GM12878 (cell line): ENCODE measurements around the gene PTBP3. TPM values are rescaled to one million over a fixed set of nuclear protein-coding genes. Genes with fewer than 3 reads are reported as not detected.

ENCODE experiments used
- ATAC-seq: fragments of 200-7000 bp; cut with Tn5 transposase; 3 replicates; pipeline ENCODE4 v1.9.1; 2020; ENCODE audit warnings: mild to moderate bottlenecking, moderate library complexity
- BruUV-seq: library from RNA; stranded (reverse); fragments of 400-500 nt; replicated peaks from 2 replicates; lab custom pipeline; 2021; lab: Mats Ljungman, UMichigan
- CTCF ChIA-PET: fragments of 300-600 bp; sonication (Branson Sonifier 250); formaldehyde crosslinking; extraction: SDS; loops from one replicate; lab custom pipeline; 2021; ENCODE audit warnings: inconsistent platforms; lab: Yijun Ruan, JAX
- POLR2A ChIA-PET: fragments of 350-600 bp; formaldehyde crosslinking; extraction: SDS; loops from one replicate; lab custom pipeline; 2021; ENCODE audit warnings: inconsistent platforms; lab: Charles Lee
- RAD21 ChIA-PET: fragments of 300-600 bp; sonication (Branson Sonifier 250); formaldehyde crosslinking; loops from one replicate; lab custom pipeline; 2023; ENCODE audit warnings: antibody characterized with exemption; ENCODE audit not compliant: unreplicated experiment; lab: Charles Lee
- SMC1A ChIA-PET: fragments of 300-600 bp; sonication (Branson Sonifier 250); formaldehyde crosslinking; loops from one replicate; lab custom pipeline; 2023; ENCODE audit not compliant: unreplicated experiment, uncharacterized antibody; lab: Charles Lee
- DNase-seq: peaks from one replicate; pipeline ENCODE4 v3.0.0-alpha.2; 2011; ENCODE audit warnings: low read depth, low spot score
- FAIRE-seq: peaks from 3 replicates; lab custom pipeline; 2011; peaks lifted over from hg19 to GRCh38; lab: Jason Lieb, UNC
- H2AFZ ChIP-seq: 2 replicates; pipeline ENCODE4 v1.6.0; 2011; ENCODE audit warnings: low read depth, low read length, control low read depth; ENCODE audit not compliant: control insufficient read depth
- H3K27ac ChIP-seq: 2 replicates; pipeline ENCODE4 v1.5.1; 2011; ENCODE audit warnings: control low read depth; ENCODE audit not compliant: control insufficient read depth, insufficient read depth
- H3K27me3 ChIP-seq, 2 experiments: replicated peaks in 1 of 2; 2 replicates each; pipeline versions ENCODE4 v1.6.0 to v1.6.1; 2011; ENCODE audit warnings: low read length in 1 of 2; ENCODE audit not compliant: control insufficient read depth in 2 of 2, insufficient read depth in 2 of 2
- H3K36me3 ChIP-seq, 2 experiments: 2 replicates each; pipeline ENCODE4 v1.5.1; 2011; ENCODE audit warnings: low read length in 1 of 2; ENCODE audit not compliant: control insufficient read depth in 2 of 2, insufficient read depth in 2 of 2
- H3K4me1 ChIP-seq: 2 replicates; pipeline ENCODE4 v1.6.1; 2011; ENCODE audit warnings: mild to moderate bottlenecking, low read length, moderate library complexity, mixed read lengths; ENCODE audit not compliant: control insufficient read depth, insufficient read depth
- H3K4me2 ChIP-seq: 2 replicates; pipeline ENCODE4 v1.6.0; 2011; ENCODE audit warnings: control low read depth; ENCODE audit not compliant: control insufficient read depth, insufficient read depth
- H3K4me3 ChIP-seq: fragments of 200-600 bp; sonication (generic); 2 replicates; pipeline ENCODE4 v1.5.1; 2016
- H3K79me2 ChIP-seq: 2 replicates; pipeline ENCODE4 v1.6.0; 2011; ENCODE audit warnings: low read length; ENCODE audit not compliant: control insufficient read depth, insufficient read depth
- H3K9ac ChIP-seq: 2 replicates; pipeline ENCODE4 v1.8.0; 2011; ENCODE audit warnings: low read length, control low read depth, mixed read lengths; ENCODE audit not compliant: control insufficient read depth, insufficient read depth
- H3K9me3 ChIP-seq: replicated peaks from 3 replicates; pipeline ENCODE4 v1.5.1; 2011; ENCODE audit warnings: mild to moderate bottlenecking, low read length; ENCODE audit not compliant: control insufficient read depth, insufficient read depth
- H4K20me1 ChIP-seq: 2 replicates; pipeline ENCODE4 v1.6.0; 2011; ENCODE audit not compliant: control insufficient read depth, insufficient read depth
- CTCF ChIP-seq, 3 experiments: IDR thresholded peaks in 2 of 3; conservative IDR thresholded peaks in 1 of 3; 2 replicates each; pipeline ENCODE4 v1.5.1; 2011; ENCODE audit warnings: low read depth in 3 of 3, low read length in 3 of 3, mild to moderate bottlenecking in 3 of 3, control low read depth in 2 of 3, moderate library complexity in 2 of 3, inconsistent platforms in 1 of 3, mixed read lengths in 1 of 3; ENCODE audit not compliant: control insufficient read depth in 2 of 3, insufficient read depth in 1 of 3; ENCODE audit errors: extremely low read depth in 1 of 3
- HDAC2 ChIP-seq: fragments of 200-600 bp; sonication (generic); IDR thresholded peaks from 2 replicates; pipeline ENCODE4 v1.6.1; 2017
- JUNB ChIP-seq: IDR thresholded peaks from 2 replicates; pipeline ENCODE4 v1.6.1; 2016; ENCODE audit warnings: antibody characterized with exemption, mild to moderate bottlenecking
- KAT2A ChIP-seq: conservative IDR thresholded peaks from 2 replicates; pipeline ENCODE4 v1.6.1; 2011; ENCODE audit warnings: low read depth, low read length; ENCODE audit not compliant: control insufficient read depth
- MTA2 ChIP-seq: fragments of 450-650 bp; IDR thresholded peaks from 2 replicates; pipeline ENCODE4 v1.6.1; 2016; ENCODE audit warnings: low read depth, mild to moderate bottlenecking, moderate library complexity
- MTA3 ChIP-seq: IDR thresholded peaks from 2 replicates; pipeline ENCODE4 v1.6.1; 2012; ENCODE audit warnings: low read length, inconsistent platforms, borderline replicate concordance
- NFIC ChIP-seq: IDR thresholded peaks from 2 replicates; pipeline ENCODE4 v1.6.1; 2012; ENCODE audit warnings: low read depth, mild to moderate bottlenecking, inconsistent platforms, low read length, moderate library complexity
- NFYA ChIP-seq: IDR thresholded peaks from 2 replicates; pipeline ENCODE4 v1.6.1; 2011; ENCODE audit warnings: low read depth, mild to moderate bottlenecking, low read length, improper control_type of control experiment, borderline replicate concordance
- PBX3 ChIP-seq: IDR thresholded peaks from 2 replicates; pipeline ENCODE4 v1.6.1; 2011; ENCODE audit warnings: mild to moderate bottlenecking, low read depth, low read length, moderate library complexity; ENCODE audit not compliant: insufficient replicate concordance
- PML ChIP-seq: IDR thresholded peaks from 2 replicates; pipeline ENCODE4 v1.6.1; 2012; ENCODE audit warnings: low read length, inconsistent platforms
- RAD21 ChIP-seq: IDR thresholded peaks from 2 replicates; pipeline ENCODE4 v1.6.1; 2011; ENCODE audit warnings: mild to moderate bottlenecking, low read depth, low read length, moderate library complexity; ENCODE audit not compliant: insufficient read depth
- RAD51 ChIP-seq: fragments of 450-650 bp; IDR thresholded peaks from 2 replicates; pipeline ENCODE4 v1.6.1; 2016; ENCODE audit warnings: moderate library complexity, mild to moderate bottlenecking, inconsistent platforms
- REST ChIP-seq: IDR thresholded peaks from 2 replicates; pipeline ENCODE4 v1.6.1; 2012; ENCODE audit warnings: mild to moderate bottlenecking, low read depth, low read length
- TCF12 ChIP-seq: IDR thresholded peaks from 2 replicates; pipeline ENCODE4 v1.6.1; 2011; ENCODE audit warnings: low read depth, mild to moderate bottlenecking, low read length
- WGBS: methylation state at CpG from one replicate; pipeline ENCODE4 v1.1.6; 2016; ENCODE audit warnings: low lambda C conversion rate; ENCODE audit not compliant: insufficient replicate concordance, insufficient coverage; ENCODE audit errors: missing lambda C conversion rate; 5-methylcytosine and 5-hydroxymethylcytosine counted together
- in situ Hi-C: fragments of 300-500 bp; cut with MboI; formaldehyde crosslinking; loops from 9 replicates; pipeline ENCODE4 v1.14.3; 2018; ENCODE audit warnings: mixed read lengths
- intact Hi-C: fragments of 100-400 bp; cut with micrococcal nuclease; formaldehyde crosslinking; loops from one replicate; pipeline ENCODE4 v1.14.2; 2022; ENCODE audit not compliant: unreplicated experiment
- polyA plus RNA-seq, 11 experiments: library from polyadenylated mRNA; depleted of rRNA in 4 of 11; unstranded in 6 of 11; stranded (reverse) in 5 of 11; fragments of >200 nt; fragmentation: Nextera tagmentation in 4 of 11; fragmentation: Illumina TruSeq in 1 of 11; extraction: Ambion mirVana in 4 of 11; extraction: Trizol in 1 of 11; gene quantifications; 1 replicate in 1 of 11; 2 replicates in 10 of 11; pipeline versions ENCODE4 v1.2.1 to v1.2.3, GENCODE V29; 2011 to 2016; ENCODE audit warnings: inconsistent platforms in 2 of 11, missing spikeins in 2 of 11, low read depth in 1 of 11
- total RNA-seq, 4 experiments: library from RNA; depleted of rRNA in 3 of 4; stranded (reverse); fragments of >200 nt in 3 of 4; fragmentation: Illumina TruSeq in 1 of 4; extraction: Trizol in 1 of 4; gene quantifications; 2 replicates each; pipeline versions ENCODE4 v1.2.1 to v1.2.3, GENCODE V29; 2013 to 2021

PTBP3 gene
- total and polyA plus RNA-seq, 10 of the 15 experiments (the other 5 are each of a cell fraction or from before 2014, with no cell fraction given), result 12.5 to 104 (median 52.7) TPM

- in situ Hi-C loops, result no loop called here
- Histone ChIP-seq H3K9me3 (no peaks in the 10 kb centered on the region), H3K79me2 (peaks cover 37% of the 10 kb centered on the region), H3K27ac (peak overlapping the region; percentile 77), H3K4me3 (peak overlapping the region; percentile 80), H3K4me1 (peaks cover 4% of the 10 kb centered on the region; the same call in 1 of the 2 replicates), H2AFZ (peak overlapping the region; percentile 86), H3K9ac (peak overlapping the region; percentile 88), H3K4me2 (peak overlapping the region; percentile 95), H4K20me1 (no peaks in the 10 kb centered on the region), H3K27me3 (no peaks in the 10 kb centered on the region), H3K36me3 (no peaks in the 10 kb centered on the region)
- no TSS peak for BruUV-seq
- ATAC-seq, result peak; percentile 11
- peak; percentile 31 for FAIRE-seq
- TF ChIP-seq PML (peak; percentile 44; the same call in 1 of the 2 replicates), NFYA (no peak), NFIC (0 out of 2 replicates have a peak, but pooled peaks have one; percentile 40), CTCF (IDR thresholded peaks at IDR 0.05 in 2 of 3, conservative IDR thresholded peaks at IDR 0.05 in 1 of 3; ENCODE audit: control insufficient read depth in 2 of 3, extremely low read depth in 1 of 3, insufficient read depth in 1 of 3, low read depth in 3 of 3, low read length in 3 of 3) (peak in 1 of 3 experiments; percentile 20; a peak in 2 of 6 replicates), RAD21 (peak; percentile 11; the same call in 1 of the 2 replicates), MTA2 (0 out of 2 replicates have a peak, but pooled peaks have one; percentile 14), JUNB (peak; percentile 31; the same call in 1 of the 2 replicates), RAD51 (no peak), REST (no peak), TCF12 (no peak), HDAC2 (no peak), MTA3 (peak; percentile 62; the same call in 1 of the 2 replicates), PBX3 (peak; percentile 61), KAT2A (no peak)
- ChIA-PET RAD21 (interaction anchor here (0.8 to 1.5 kb wide), 6 partner anchors 45 to 238 kb away, joined by 3 to 7 read pairs (median 4); partner anchors contain the start of gene HSDL2), CTCF (interaction anchor here (0.8 to 1.8 kb wide), 5 partner anchors 8 to 238 kb away, joined by 3 to 10 read pairs (median 4); no protein-coding TSS in a partner anchor), SMC1A (interaction anchor here (0.7 to 1.3 kb wide), 5 partner anchors 26 to 285 kb away, joined by 3 read pairs; no protein-coding TSS in a partner anchor), POLR2A (interaction anchor here (1.7 kb wide), 1 partner anchor 45 kb away, joined by 7 read pairs; the partner anchor contains the start of gene HSDL2)
- WGBS, result 0% methylated on average over 8 of the region's 8 CpGs
- DNase-seq, result no peak
- intact Hi-C loops, result loop anchor here (1.0 to 5.0 kb wide), 6 partner anchors 43 to 437 kb away; partner anchors contain the start of gene UGCG
These were observed 1.0 kb upstream of the PTBP3 start for GRCh38 chr9:112334432-112334841.
